ENCODE data around the gene CDH4. TPM values are rescaled to one million over a fixed set of nuclear protein-coding genes. Genes with fewer than 3 reads are reported as not detected.

The CDH4 gene
- total RNA-seq, 1 experiment from 2014 or later: not detected

DNA sequence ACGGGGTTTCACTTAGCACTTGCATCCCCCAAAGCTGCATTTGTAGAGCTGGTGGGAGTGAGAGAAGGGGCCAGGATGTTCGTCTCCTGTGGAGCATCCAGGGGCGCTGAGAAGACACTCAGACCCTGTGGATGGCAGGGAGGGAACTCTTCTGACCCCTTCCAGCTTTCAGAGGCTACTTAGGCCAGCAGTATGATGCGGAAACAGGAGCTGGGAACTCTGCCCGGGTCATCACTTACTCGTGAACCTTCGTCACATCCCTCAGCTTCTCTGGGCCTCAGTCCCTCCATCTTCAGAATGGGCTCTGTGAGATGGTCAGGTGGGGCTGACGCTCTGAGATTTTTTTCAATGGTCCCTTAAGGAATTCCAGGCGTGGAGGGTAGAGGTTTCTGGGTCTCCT lies 585.1 kb downstream of the CDH4 start:
- intact Hi-C loops (cut with micrococcal nuclease; ENCODE audit: unreplicated experiment): no loop called here
- H3K9me3 ChIP-seq (ENCODE audit: insufficient read depth, low read depth): no peaks in the 10 kb centered on the region
- POLR2A ChIA-PET (ENCODE audit: unreplicated experiment): no interaction called here
- no peak overlapping the region for H2AFZ ChIP-seq
- H3K27me3 ChIP-seq (ENCODE audit: insufficient read depth, low read depth): peaks cover 100% of the 10 kb centered on the region
- no TSS peak for BruUV-seq (replicated peaks)
- H3K9me2 ChIP-seq (ENCODE audit: insufficient read depth): no peaks in the 10 kb centered on the region
- CTCF ChIA-PET: no interaction called here
- no peaks in the 10 kb centered on the region for H3F3A ChIP-seq (ENCODE audit: insufficient read depth, low read depth)
- DNase-seq: no peak
- H3K4me2 ChIP-seq: no peak overlapping the region
- H4K20me1 ChIP-seq (ENCODE audit: insufficient read depth): 0 out of 2 replicates have a peak, but pooled peaks cover 9% of the 10 kb centered on the region
- H3K27ac ChIP-seq: no peak overlapping the region
- H3K79me2 ChIP-seq (ENCODE audit: low read depth): no peaks in the 10 kb centered on the region
- TF ChIP-seq EZH2 (IDR thresholded peaks at IDR 0.05; ENCODE audit: low read depth): no peak
- TF ChIP-seq, protein P1, sequence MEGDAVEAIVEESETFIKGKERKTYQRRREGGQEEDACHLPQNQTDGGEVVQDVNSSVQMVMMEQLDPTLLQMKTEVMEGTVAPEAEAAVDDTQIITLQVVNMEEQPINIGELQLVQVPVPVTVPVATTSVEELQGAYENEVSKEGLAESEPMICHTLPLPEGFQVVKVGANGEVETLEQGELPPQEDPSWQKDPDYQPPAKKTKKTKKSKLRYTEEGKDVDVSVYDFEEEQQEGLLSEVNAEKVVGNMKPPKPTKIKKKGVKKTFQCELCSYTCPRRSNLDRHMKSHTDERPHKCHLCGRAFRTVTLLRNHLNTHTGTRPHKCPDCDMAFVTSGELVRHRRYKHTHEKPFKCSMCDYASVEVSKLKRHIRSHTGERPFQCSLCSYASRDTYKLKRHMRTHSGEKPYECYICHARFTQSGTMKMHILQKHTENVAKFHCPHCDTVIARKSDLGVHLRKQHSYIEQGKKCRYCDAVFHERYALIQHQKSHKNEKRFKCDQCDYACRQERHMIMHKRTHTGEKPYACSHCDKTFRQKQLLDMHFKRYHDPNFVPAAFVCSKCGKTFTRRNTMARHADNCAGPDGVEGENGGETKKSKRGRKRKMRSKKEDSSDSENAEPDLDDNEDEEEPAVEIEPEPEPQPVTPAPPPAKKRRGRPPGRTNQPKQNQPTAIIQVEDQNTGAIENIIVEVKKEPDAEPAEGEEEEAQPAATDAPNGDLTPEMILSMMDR (conservative IDR thresholded peaks at IDR 0.05): no peak
- no peak overlapping the region for H3K4me3 ChIP-seq
- no peaks in the 10 kb centered on the region for H3K4me1 ChIP-seq (replicated peaks; ENCODE audit: insufficient read depth)
- no peaks in the 10 kb centered on the region for H3K36me3 ChIP-seq (ENCODE audit: low read depth)

GRCh38 chr20:61839223-61839911 lies 587.3 kb downstream of the CDH4 start:
- H3K79me2 ChIP-seq (ENCODE audit: low read depth): no peaks in the 10 kb centered on the region
- no peaks in the 10 kb centered on the region for H3K9me2 ChIP-seq (ENCODE audit: insufficient read depth)
- intact Hi-C loops (cut with micrococcal nuclease; ENCODE audit: unreplicated experiment): no loop called here
- ChIA-PET CTCF (no interaction called here), POLR2A (ENCODE audit: unreplicated experiment) (no interaction called here)
- no peaks in the 10 kb centered on the region for H3K4me1 ChIP-seq (replicated peaks; ENCODE audit: insufficient read depth)
- 0 out of 2 replicates have a peak, but pooled peaks cover 9% of the 10 kb centered on the region for H4K20me1 ChIP-seq (ENCODE audit: insufficient read depth)
- no TSS peak for BruUV-seq (replicated peaks)
- no peaks in the 10 kb centered on the region for H3F3A ChIP-seq (ENCODE audit: insufficient read depth, low read depth)
- peaks cover 97% of the 10 kb centered on the region for H3K27me3 ChIP-seq (ENCODE audit: insufficient read depth, low read depth)
- TF ChIP-seq EZH2 (IDR thresholded peaks at IDR 0.05; ENCODE audit: low read depth): no peak
- TF ChIP-seq, protein P1 (conservative IDR thresholded peaks at IDR 0.05): no peak
- no peaks in the 10 kb centered on the region for H3K9me3 ChIP-seq (ENCODE audit: insufficient read depth, low read depth)
- no peak overlapping the region for H2AFZ ChIP-seq
- no peak overlapping the region for H3K4me3 ChIP-seq
- H3K27ac ChIP-seq: no peak overlapping the region
- no peaks in the 10 kb centered on the region for H3K36me3 ChIP-seq (ENCODE audit: low read depth)
- DNase-seq: no peak
- no peak overlapping the region for H3K4me2 ChIP-seq

GRCh38 chr20:61839912-61840778 lies 588.1 kb downstream of the CDH4 start:
- no peak for TF ChIP-seq EZH2 (IDR thresholded peaks at IDR 0.05; ENCODE audit: low read depth)
- TF ChIP-seq, protein P1 (conservative IDR thresholded peaks at IDR 0.05): no peak
- H3K9me2 ChIP-seq (ENCODE audit: insufficient read depth): no peaks in the 10 kb centered on the region
- H3K79me2 ChIP-seq (ENCODE audit: low read depth): no peaks in the 10 kb centered on the region
- ChIA-PET CTCF (no interaction called here), POLR2A (ENCODE audit: unreplicated experiment) (no interaction called here)
- 0 out of 2 replicates have a peak, but pooled peaks cover 9% of the 10 kb centered on the region for H4K20me1 ChIP-seq (ENCODE audit: insufficient read depth)
- no peaks in the 10 kb centered on the region for H3K36me3 ChIP-seq (ENCODE audit: low read depth)
- no peak overlapping the region for H2AFZ ChIP-seq
- H3K4me3 ChIP-seq: no peak overlapping the region
- no peak overlapping the region for H3K27ac ChIP-seq
- no peaks in the 10 kb centered on the region for H3F3A ChIP-seq (ENCODE audit: insufficient read depth, low read depth)
- H3K27me3 ChIP-seq (ENCODE audit: insufficient read depth, low read depth): peaks cover 97% of the 10 kb centered on the region
- H3K4me1 ChIP-seq (replicated peaks; ENCODE audit: insufficient read depth): no peaks in the 10 kb centered on the region
- intact Hi-C loops (cut with micrococcal nuclease; ENCODE audit: unreplicated experiment): no loop called here
- H3K4me2 ChIP-seq: no peak overlapping the region
- no peak for DNase-seq
- no peaks in the 10 kb centered on the region for H3K9me3 ChIP-seq (ENCODE audit: insufficient read depth, low read depth)
- BruUV-seq (replicated peaks): no TSS peak
